HepG2 (cell line): Measurements from ENCODE around the gene PIK3R1. TPM values are rescaled to one million over a fixed set of nuclear protein-coding genes. Genes with fewer than 3 reads are reported as not detected.

Experiments
- ATRX ChIP-seq: sonication (generic); formaldehyde crosslinking; IDR thresholded peaks from 2 replicates; pipeline ENCODE4 v1.4.0; 2020; ENCODE audit warnings: missing genetic modification reagents, borderline replicate concordance
- CBX2 ChIP-seq, 2 experiments: fragments of 200-600 bp in 1 of 2; sonication (generic); formaldehyde crosslinking in 1 of 2; IDR thresholded peaks; 2 replicates each; pipeline versions ENCODE4 v1.7.0 to v1.8.1; 2018 to 2022; ENCODE audit warnings: low read depth in 2 of 2, low read length in 1 of 2, mild to moderate bottlenecking in 1 of 2, missing genetic modification reagents in 1 of 2
- HHEX ChIP-seq: IDR thresholded peaks from 2 replicates; pipeline ENCODE4 v1.6.1; 2016; ENCODE audit warnings: control low read depth
- HNRNPK ChIP-seq: fragments of 200-400 bp; formaldehyde crosslinking; IDR thresholded peaks from 2 replicates; pipeline ENCODE4 v1.6.1; 2018; ENCODE audit warnings: low read length, low read depth, moderate library complexity, mild to moderate bottlenecking; ENCODE audit not compliant: poor library complexity, severe bottlenecking
- HNRNPLL ChIP-seq: fragments of 200-400 bp; formaldehyde crosslinking; IDR thresholded peaks from 2 replicates; pipeline ENCODE4 v1.6.1; 2017; ENCODE audit warnings: mild to moderate bottlenecking, low read depth, low read length; ENCODE audit not compliant: poor library complexity, severe bottlenecking
- JUN ChIP-seq: sonication (generic); formaldehyde crosslinking; IDR thresholded peaks from 2 replicates; pipeline ENCODE4 v1.4.0; 2020; ENCODE audit warnings: mild to moderate bottlenecking, missing genetic modification reagents
- KLF13 ChIP-seq: sonication (generic); formaldehyde crosslinking; IDR thresholded peaks from 2 replicates; pipeline ENCODE4 v1.4.0; 2020; ENCODE audit warnings: mild to moderate bottlenecking, missing genetic modification reagents
- NFKBIZ ChIP-seq: IDR thresholded peaks from 2 replicates; pipeline ENCODE4 v1.6.1; 2018; ENCODE audit warnings: missing genetic modification reagents, missing compliant biosample characterization
- PLRG1 ChIP-seq: fragments of 450-650 bp; conservative IDR thresholded peaks from 2 replicates; pipeline ENCODE4 v1.6.1; 2016
- RARA ChIP-seq: IDR thresholded peaks from 2 replicates; pipeline ENCODE4 v1.6.1; 2016; ENCODE audit warnings: missing genetic modification reagents, missing compliant biosample characterization
- RBFOX2 ChIP-seq: fragments of 200-400 bp; formaldehyde crosslinking; IDR thresholded peaks from 2 replicates; pipeline ENCODE4 v1.6.1; 2017; ENCODE audit warnings: low read depth, mild to moderate bottlenecking, low read length
- RORA ChIP-seq: sonication (generic); formaldehyde crosslinking; IDR thresholded peaks from 2 replicates; pipeline ENCODE4 v1.5.0; 2020; ENCODE audit warnings: mild to moderate bottlenecking, missing genetic modification reagents, moderate library complexity
- SAP130 ChIP-seq: IDR thresholded peaks from 2 replicates; pipeline ENCODE4 v1.6.1; 2016; ENCODE audit warnings: low read depth
- SIN3B ChIP-seq: fragments of 150-350 bp; IDR thresholded peaks from 2 replicates; pipeline ENCODE4 v1.6.1; 2014; ENCODE audit warnings: low read length
- SP1 ChIP-seq, 2 experiments: fragments of 450-650 bp in 1 of 2; sonication (generic) in 1 of 2; formaldehyde crosslinking in 1 of 2; IDR thresholded peaks; 2 replicates each; pipeline versions ENCODE4 v1.4.0 to v1.6.1; 2016 to 2020; ENCODE audit warnings: missing genetic modification reagents in 1 of 2
- SRSF9 ChIP-seq: fragments of 200-400 bp; formaldehyde crosslinking; IDR thresholded peaks from 2 replicates; pipeline ENCODE4 v1.6.1; 2018; ENCODE audit warnings: borderline replicate concordance, mild to moderate bottlenecking, low read depth, low read length; ENCODE audit not compliant: insufficient read depth, poor library complexity, severe bottlenecking
- U2AF2 ChIP-seq: fragments of 200-400 bp; formaldehyde crosslinking; IDR thresholded peaks from 2 replicates; pipeline ENCODE4 v1.6.1; 2017; ENCODE audit warnings: low read depth, mild to moderate bottlenecking, low read length
- ZFYVE20 ChIP-seq: sonication (generic); formaldehyde crosslinking; IDR thresholded peaks from 2 replicates; pipeline ENCODE4 v1.8.0; 2023; ENCODE audit warnings: low read depth, mild to moderate bottlenecking, moderate library complexity, missing genetic modification reagents, borderline replicate concordance
- ZNF143 ChIP-seq: sonication (generic); formaldehyde crosslinking; IDR thresholded peaks from 2 replicates; pipeline ENCODE4 v1.4.0; 2020; ENCODE audit warnings: missing genetic modification reagents
- ZNF235 ChIP-seq: sonication (generic); formaldehyde crosslinking; IDR thresholded peaks from 2 replicates; pipeline ENCODE4 v1.8.1; 2023; ENCODE audit warnings: mild to moderate bottlenecking, missing genetic modification reagents, borderline replicate concordance
- ZNF260 ChIP-seq: sonication (generic); formaldehyde crosslinking; IDR thresholded peaks from 2 replicates; pipeline ENCODE4 v1.4.0; 2020; ENCODE audit warnings: missing genetic modification reagents, low read depth, mild to moderate bottlenecking, borderline replicate concordance
- ZNF333 ChIP-seq: sonication (generic); formaldehyde crosslinking; IDR thresholded peaks from 2 replicates; pipeline ENCODE4 v1.4.0; 2020; ENCODE audit warnings: mild to moderate bottlenecking, missing genetic modification reagents, borderline replicate concordance
- ZNF33A ChIP-seq: sonication (generic); formaldehyde crosslinking; IDR thresholded peaks from 2 replicates; pipeline ENCODE4 v1.5.1; 2020; ENCODE audit warnings: missing genetic modification reagents, mild to moderate bottlenecking, moderate library complexity, borderline replicate concordance
- ZNF552 ChIP-seq: sonication (generic); formaldehyde crosslinking; IDR thresholded peaks from 2 replicates; pipeline ENCODE4 v1.9.0; 2022; ENCODE audit warnings: missing genetic modification reagents, mild to moderate bottlenecking, borderline replicate concordance
- ZNF678 ChIP-seq: sonication (generic); formaldehyde crosslinking; IDR thresholded peaks from 2 replicates; pipeline ENCODE4 v1.4.0; 2020; ENCODE audit warnings: mild to moderate bottlenecking, missing genetic modification reagents
- ZNF878 ChIP-seq: sonication (generic); formaldehyde crosslinking; IDR thresholded peaks from 2 replicates; pipeline ENCODE4 v1.8.1; 2023; ENCODE audit warnings: mild to moderate bottlenecking, missing genetic modification reagents, moderate library complexity
- polyA plus RNA-seq, 8 experiments: library from polyadenylated mRNA; depleted of rRNA in 3 of 8; stranded (reverse) in 7 of 8; unstranded in 1 of 8; fragments of >200 nt; fragmentation: Illumina TruSeq in 4 of 8; extraction: Trizol in 4 of 8; gene quantifications; 2 replicates each; pipeline versions ENCODE4 v1.2.1 to v1.2.3, GENCODE V29; 2011 to 2016; ENCODE audit warnings: low read depth in 4 of 8, missing spikeins in 1 of 8, mixed read lengths in 1 of 8; ENCODE audit not compliant: insufficient read depth in 1 of 8
- total RNA-seq, 5 experiments: library from RNA; depleted of rRNA; stranded (reverse); fragments of >200 nt; fragmentation: Illumina TruSeq; extraction: Trizol; gene quantifications; 2 replicates each; pipeline ENCODE4 v1.2.3, GENCODE V29; 2016; ENCODE audit warnings: low read depth in 1 of 5
- TF ChIP-seq, protein P1 (sequence below): sonication (generic); formaldehyde crosslinking; IDR thresholded peaks from 2 replicates; pipeline ENCODE4 v1.5.0; 2020; ENCODE audit warnings: missing genetic modification reagents
- TF ChIP-seq, protein P2 (sequence below): sonication (generic); formaldehyde crosslinking; IDR thresholded peaks from 2 replicates; pipeline ENCODE4 v1.4.0; 2020; ENCODE audit warnings: mild to moderate bottlenecking, missing genetic modification reagents
- TF ChIP-seq, protein P3 (sequence below): sonication (generic); formaldehyde crosslinking; conservative IDR thresholded peaks from 2 replicates; pipeline ENCODE4 v1.4.0; 2020; ENCODE audit warnings: missing genetic modification reagents

Gene PIK3R1
- total and polyA plus RNA-seq, 2 of the 13 experiments (the other 11 are each of a cell fraction or from before 2014, with no cell fraction given) = 8.4 to 21.3 TPM

- TF ChIP-seq SP1 (IDR thresholded peaks at IDR 0.05) (no peak), SP1 (CRISPR knock-in tag; IDR thresholded peaks at IDR 0.05) (no peak), ATRX (CRISPR knock-in tag) (no peak), ZNF260 (CRISPR knock-in tag) (no peak), ZNF552 (CRISPR knock-in tag) (no peak), ZNF878 (CRISPR knock-in tag) (no peak), ZNF143 (CRISPR knock-in tag) (no peak), HHEX (CRISPR knock-in tag) (no peak), ZNF678 (CRISPR knock-in tag) (no peak), CBX2 (IDR thresholded peaks at IDR 0.05; ENCODE audit: low read depth, low read length) (no peak), CBX2 (CRISPR knock-in tag; IDR thresholded peaks at IDR 0.05; ENCODE audit: low read depth) (no peak), KLF13 (no peak), RBFOX2 (no peak), ZFYVE20 (CRISPR knock-in tag) (no peak), U2AF2 (no peak), RORA (no peak), SIN3B (no peak), ZNF33A (CRISPR knock-in tag) (no peak), ZNF333 (CRISPR knock-in tag) (no peak), SRSF9 (no peak), HNRNPK (no peak), HNRNPLL (no peak), JUN (CRISPR knock-in tag) (no peak), NFKBIZ (CRISPR knock-in tag) (no peak), SAP130 (CRISPR knock-in tag) (peak; percentile 22; the same call in 1 of the 2 replicates), RARA (CRISPR knock-in tag) (peak; percentile 59), ZNF235 (CRISPR knock-in tag) (no peak), PLRG1 (no peak)
- TF ChIP-seq, protein P1, sequence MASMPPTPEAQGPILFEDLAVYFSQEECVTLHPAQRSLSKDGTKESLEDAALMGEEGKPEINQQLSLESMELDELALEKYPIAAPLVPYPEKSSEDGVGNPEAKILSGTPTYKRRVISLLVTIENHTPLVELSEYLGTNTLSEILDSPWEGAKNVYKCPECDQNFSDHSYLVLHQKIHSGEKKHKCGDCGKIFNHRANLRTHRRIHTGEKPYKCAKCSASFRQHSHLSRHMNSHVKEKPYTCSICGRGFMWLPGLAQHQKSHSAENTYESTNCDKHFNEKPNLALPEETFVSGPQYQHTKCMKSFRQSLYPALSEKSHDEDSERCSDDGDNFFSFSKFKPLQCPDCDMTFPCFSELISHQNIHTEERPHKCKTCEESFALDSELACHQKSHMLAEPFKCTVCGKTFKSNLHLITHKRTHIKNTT (CRISPR knock-in tag) = no peak
- TF ChIP-seq, protein P2, sequence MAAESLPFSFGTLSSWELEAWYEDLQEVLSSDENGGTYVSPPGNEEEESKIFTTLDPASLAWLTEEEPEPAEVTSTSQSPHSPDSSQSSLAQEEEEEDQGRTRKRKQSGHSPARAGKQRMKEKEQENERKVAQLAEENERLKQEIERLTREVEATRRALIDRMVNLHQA (CRISPR knock-in tag) = 0 out of 2 replicates have a peak, but pooled peaks have one; percentile 44
- TF ChIP-seq, protein P3, sequence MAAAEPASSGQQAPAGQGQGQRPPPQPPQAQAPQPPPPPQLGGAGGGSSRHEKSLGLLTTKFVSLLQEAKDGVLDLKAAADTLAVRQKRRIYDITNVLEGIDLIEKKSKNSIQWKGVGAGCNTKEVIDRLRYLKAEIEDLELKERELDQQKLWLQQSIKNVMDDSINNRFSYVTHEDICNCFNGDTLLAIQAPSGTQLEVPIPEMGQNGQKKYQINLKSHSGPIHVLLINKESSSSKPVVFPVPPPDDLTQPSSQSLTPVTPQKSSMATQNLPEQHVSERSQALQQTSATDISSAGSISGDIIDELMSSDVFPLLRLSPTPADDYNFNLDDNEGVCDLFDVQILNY (CRISPR knock-in tag) = no peak
These were observed 55.6 kb downstream of the PIK3R1 start (continued) for GRCh38 chr5:68271124-68271523.
